Left renal cortex interstitium (tissue), 4 donors: ENCODE data around the gene ADA. TPM values are rescaled to one million over a fixed set of nuclear protein-coding genes. Genes with fewer than 3 reads are reported as not detected.

Source experiments
- DNase-seq, 4 donors: peaks; one replicate each; pipeline ENCODE4 v3.0.0-alpha.2; 2013; ENCODE audit warnings: low read depth in 4 of 4, low spot score in 2 of 4, missing footprints in 1 of 4
- polyA plus RNA-seq, 4 donors: library from polyadenylated mRNA; unstranded; fragments of 120-200 nt; gene quantifications; one replicate each; pipeline ENCODE4 v1.2.1, GENCODE V29; 2013; ENCODE audit not compliant: insufficient read length in 4 of 4

Gene ADA
- polyA plus RNA-seq, 4 donors, result 5.8 to 7.8 (median 7.4) TPM

DNA sequence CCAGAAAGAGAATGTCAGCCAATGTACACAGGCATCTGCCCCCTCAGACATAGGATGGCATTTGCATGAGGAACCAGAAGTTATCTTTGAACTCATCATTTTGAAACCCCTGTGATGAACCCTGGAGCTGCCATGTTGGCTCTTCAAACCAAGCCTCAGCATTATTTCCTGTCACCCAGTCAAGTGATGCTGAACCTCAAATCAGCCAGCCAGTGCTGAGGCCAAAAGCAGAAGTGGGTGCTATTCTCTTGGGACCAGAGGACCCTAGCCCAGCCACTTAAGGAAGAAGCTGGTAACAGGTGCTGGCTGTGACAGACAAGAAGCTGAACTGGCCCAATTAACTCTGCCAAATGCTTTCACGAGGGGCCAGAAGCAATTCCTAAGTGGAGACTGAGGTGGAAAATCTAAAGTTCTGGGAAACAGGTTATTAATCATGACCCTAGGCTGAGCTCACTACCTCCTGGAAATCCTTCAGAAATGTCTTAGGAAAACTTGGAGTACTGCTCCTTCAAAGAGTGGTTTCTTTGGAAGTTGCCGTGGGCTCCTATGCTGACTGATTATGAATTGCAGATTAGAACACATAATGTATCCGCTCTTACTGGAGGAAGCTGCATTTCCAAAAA, 65.1 kb downstream of the ADA start:
- DNase-seq, result no peak

- no peak for DNase-seq
Measured at GRCh38 chr20:44585057-44585963, 66.2 kb downstream of the ADA start.

DNA sequence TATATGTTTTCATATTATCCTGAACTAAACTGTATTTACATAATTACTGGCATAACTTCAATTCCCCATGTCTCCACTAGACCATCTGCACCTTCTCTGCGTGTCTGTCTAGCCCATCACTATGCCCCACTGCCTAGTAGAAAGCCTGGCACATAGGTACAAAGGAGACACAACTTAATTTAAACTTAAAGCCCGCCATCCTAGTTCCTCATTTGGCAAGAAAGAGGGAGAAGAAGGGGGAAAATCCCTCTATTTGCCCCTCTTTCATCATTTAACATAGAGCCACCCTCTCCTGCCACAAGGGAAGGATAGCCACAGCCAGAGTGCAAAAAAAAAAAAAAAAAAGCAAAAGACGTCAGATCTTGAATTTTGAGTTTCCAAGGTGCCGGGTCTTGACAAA, 67.3 kb downstream of the ADA start:
- DNase-seq, result no peak

DNA sequence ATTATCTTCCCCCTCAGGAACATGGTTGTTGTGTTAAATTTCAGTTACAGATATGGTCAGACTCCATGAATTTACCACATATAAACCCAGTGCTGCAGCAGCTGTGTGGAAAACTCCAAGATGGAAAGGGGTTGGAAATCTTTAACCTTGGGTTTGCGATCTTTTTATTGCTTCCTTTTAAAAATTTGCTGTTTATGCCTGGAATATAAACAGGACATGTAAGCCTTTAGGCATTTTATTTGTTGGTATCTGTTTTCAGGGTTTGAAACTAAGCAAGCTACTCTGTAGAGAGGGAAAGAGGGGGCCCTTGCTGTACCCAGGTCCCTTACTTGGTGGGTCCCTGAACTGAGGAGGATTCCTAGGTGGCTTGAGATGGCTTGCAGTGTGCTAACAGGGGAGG, 68.3 kb downstream of the ADA start:
- DNase-seq, result no peak

DNA sequence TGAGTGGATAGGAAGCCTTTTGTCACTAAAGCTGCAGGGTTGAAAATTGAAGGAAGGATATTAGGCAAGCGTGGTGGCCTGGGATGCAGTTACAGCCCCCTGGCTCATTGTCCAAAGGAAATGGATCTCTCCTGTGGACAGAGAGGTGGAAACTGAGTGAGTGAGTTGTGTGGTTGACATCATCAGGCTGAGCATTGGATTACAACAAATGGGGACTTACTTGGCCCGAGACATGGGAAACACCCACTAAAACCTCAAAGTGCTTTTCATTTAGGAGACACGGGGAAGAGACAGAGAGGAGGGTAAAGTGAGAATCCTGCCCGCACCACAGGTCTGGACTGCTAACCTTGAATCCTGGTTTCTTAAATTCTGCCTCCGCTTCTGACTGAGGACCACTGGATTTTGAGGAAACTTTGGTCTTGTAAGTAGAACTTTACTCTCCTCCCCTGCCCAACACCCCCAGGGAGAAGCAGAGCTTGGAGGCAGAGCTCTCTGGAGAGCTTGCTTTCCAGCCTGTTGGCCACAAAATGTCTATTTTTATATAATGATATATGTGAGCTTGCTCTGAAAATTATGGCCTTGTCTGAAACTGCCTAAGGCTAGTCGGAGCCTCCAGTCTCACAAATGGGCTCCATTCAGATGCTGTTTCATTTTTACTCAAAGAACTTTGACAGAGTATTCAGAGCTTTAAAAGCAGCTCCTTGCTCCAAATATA, 69.0 kb downstream of the ADA start, which contains the start of gene PKIG:
TSS of gene PKIG (plus strand) at position 269 of the 715 bp plus-strand sequence. CDS start 31,978 bp downstream, outside the sequence.
- DNase-seq, result peak in 2 of 4 donors; percentile 49 to 58

- no peak for DNase-seq
Measured at GRCh38 chr20:44581515-44581914, 70.0 kb downstream of the ADA start.

GRCh38 chr20:44580581-44581268, 70.8 kb downstream of the ADA start:
- DNase-seq, result no peak

GRCh38 chr20:44579313-44580081, 72.0 kb downstream of the ADA start:
- no peak for DNase-seq

DNA sequence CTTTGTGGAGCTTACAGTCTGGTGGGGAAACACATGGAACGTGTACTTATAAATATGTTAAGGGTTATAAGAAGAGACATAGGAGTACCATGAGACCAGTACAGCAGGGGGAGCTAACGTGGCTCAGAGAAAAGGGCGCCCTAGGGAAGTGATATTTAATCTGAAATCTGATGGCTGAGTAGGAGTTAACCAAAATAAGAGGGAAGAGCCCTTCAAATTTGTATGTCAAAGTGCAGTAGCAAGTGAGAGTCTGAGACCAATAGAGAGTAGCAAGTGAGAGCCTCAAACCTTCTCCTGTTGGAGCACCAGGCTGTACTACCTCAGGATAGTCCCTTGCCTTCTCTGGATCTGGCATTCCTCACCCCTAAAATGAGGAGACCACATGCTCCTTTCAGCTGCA, 75.2 kb downstream of the ADA start:
- DNase-seq, result no peak

DNA sequence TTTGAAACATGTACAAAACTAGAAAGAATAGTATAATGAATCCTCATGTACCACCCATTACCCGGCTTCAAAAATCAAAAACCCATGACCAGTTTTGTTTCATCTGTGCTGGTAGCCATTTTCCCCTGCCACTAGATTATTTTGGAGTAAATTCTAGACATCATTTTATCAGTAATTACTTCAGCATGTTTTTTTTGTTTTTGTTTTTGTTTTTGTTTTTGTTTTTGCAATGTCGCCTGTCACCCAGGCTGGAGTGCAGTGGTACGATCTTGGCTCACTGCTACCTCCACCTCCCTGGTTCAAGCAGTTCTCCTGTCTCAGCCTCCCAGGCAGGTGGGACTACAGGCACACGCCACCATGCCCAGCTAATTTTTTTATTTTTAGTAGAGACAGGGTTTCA, 77.1 kb downstream of the ADA start:
- DNase-seq, result no peak

DNA sequence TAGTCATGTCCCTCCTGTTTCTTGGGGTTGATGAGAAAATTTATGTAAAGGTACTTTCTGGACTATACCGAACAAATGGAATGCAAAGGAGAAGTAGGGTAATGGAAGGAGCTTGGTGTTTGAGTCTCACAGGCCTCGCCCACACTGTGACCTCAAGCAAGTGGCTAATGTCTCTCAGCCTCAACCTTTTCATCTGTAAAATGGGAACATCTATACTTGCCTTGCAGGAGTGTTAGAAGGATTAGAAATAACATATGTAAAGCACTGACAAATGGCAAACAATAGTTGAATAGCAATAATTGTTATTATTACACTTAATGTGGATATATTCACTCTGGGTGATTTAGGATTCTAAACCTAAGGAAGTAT, 78.0 kb downstream of the ADA start:
- DNase-seq, result no peak

DNA sequence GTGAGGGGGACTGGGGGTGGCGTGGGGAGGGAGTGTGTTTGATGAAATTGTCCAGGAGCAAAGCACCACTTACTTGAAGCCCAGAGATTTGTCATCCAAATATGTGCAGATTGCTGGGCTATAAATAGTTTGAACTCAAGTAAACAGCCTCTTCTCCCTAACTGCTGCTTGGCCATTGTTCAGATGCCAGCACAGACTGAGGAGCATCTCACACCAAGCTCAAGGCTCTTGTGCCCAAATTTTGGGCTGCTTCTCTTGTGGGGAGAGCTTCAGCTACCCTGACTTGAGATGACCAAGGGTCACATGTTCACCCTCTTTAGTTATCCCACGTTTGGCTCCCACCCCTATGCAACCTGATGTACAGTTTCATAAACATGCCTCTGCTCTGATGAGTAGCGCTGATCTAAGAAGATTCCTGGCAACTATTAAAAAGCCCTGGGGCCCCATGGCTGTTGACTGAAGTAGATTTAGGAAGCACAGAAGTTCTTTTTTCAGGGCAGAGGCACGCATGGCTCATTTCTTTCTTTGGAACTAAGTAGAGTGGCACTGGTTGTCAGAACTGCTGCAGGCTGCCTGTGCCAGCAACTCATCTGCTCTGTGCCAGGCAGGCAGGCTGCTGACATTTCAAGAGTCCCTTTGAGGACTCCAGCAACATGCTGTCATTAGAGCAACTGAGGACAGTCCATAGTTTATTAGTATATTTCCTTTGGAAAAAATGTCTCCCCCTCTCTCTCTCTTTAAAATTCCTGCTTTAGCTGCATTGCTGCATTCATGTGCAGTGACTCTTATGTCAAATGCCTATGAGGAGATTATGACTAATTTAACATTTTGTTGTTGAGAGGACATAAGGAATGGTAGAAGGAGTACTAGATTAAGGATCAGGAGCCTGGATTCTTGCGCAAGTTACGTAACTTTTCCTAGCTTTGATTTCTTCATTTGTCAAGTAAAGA, 78.7 kb downstream of the ADA start:
- DNase-seq, result no peak

DNA sequence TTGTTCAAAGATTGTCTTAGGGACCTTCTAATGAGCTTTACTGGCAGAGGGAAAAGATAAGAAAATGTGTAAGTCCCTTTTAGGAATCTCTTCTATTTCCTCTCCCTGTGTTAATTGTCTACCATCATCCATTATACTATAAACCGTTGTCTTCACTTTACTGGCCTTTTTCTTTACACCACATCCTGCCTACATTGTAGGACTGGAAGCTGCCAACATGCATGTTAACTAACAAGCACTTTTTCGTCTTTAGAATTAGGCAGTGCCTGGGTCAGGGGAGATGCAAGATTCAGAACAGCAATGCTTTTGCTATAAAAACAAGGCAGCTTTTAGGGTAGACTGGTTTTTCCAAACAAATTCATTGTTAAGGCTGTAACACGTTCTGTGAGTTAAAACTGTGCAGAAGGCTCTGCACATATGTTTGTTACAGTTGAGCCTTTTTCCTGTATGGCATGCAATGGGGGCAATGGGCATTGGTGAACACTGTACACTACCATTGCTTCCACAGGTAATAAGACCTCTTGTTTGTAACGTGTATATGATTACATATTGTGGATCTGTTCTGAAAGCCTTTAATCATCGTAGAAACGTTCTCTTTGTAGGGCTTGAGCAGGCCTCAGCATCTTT, 80.0 kb downstream of the ADA start:
- no peak for DNase-seq

DNA sequence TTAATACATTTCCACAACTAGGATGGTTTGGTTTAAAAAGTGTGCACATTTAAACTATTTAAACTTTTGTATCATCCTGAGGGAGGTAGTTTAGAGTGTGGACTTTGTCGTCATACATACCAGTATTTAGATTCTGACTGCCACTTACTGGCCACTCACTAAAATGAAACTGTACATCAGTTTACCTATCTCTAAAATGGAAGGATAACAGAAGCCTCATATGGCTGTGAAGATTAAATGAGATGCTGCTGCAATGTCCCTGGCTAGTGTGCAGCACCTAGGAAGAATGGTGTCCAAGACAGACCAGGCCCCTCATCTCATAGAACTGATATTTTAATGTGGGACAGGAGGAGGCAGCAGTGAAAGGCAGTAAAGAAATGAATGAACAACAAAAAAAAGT, 81.1 kb downstream of the ADA start:
- DNase-seq, result no peak
